SJCRH30 (cell line): ENCODE measurements around the gene PITPNM3. TPM values are rescaled to one million over a fixed set of nuclear protein-coding genes. Genes with fewer than 3 reads are reported as not detected.
A peak's percentile ranks its signal among the peaks of the same experiment; 100 is the strongest.
"Not testable (repeated sequence)": the region's sequence is repeated elsewhere in the genome, so short reads cannot be mapped to it uniquely, and the experiment has no call there.

Experiments used
- DNase-seq, 2 experiments: peaks; one replicate each; pipeline ENCODE4 v3.0.0-alpha.2; 2015 to 2020
- H3K27ac ChIP-seq: fragments of 250-450 bp; sonication (Bioruptor Pico); 2 replicates; pipeline ENCODE4 v1.5.1; 2020; ENCODE audit warnings: mild to moderate bottlenecking, moderate library complexity
- H3K27me3 ChIP-seq: fragments of 250-450 bp; sonication (Bioruptor Pico); 2 replicates; pipeline ENCODE4 v1.5.1; 2020; ENCODE audit warnings: mild to moderate bottlenecking, moderate library complexity
- H3K36me3 ChIP-seq: fragments of 250-450 bp; sonication (Bioruptor Pico); 2 replicates; pipeline ENCODE4 v1.5.1; 2020; ENCODE audit warnings: mild to moderate bottlenecking, moderate library complexity
- H3K4me1 ChIP-seq: fragments of 250-450 bp; sonication (Bioruptor Pico); 2 replicates; pipeline ENCODE4 v1.5.1; 2020; ENCODE audit warnings: mild to moderate bottlenecking, moderate library complexity
- H3K4me3 ChIP-seq: fragments of 250-450 bp; sonication (Bioruptor Pico); 2 replicates; pipeline ENCODE4 v1.5.1; 2020; ENCODE audit warnings: mild to moderate bottlenecking, moderate library complexity
- H3K9me3 ChIP-seq: fragments of 250-450 bp; sonication (Bioruptor Pico); replicated peaks from 2 replicates; pipeline ENCODE4 v1.5.1; 2020; ENCODE audit warnings: mild to moderate bottlenecking, moderate library complexity
- total RNA-seq: library from RNA; depleted of rRNA; stranded (reverse); fragments of >200 nt; shearing (Covaris generic); gene quantifications from 2 replicates; pipeline ENCODE4 v1.2.3, GENCODE V29; 2014; rRNA removed

The PITPNM3 gene
- total RNA-seq, result 39.2 and 39.7 TPM in 2 replicates

GRCh38 chr17:6556121-6557039 lies at the start of gene PITPNM3:
TSS of gene PITPNM3 (minus strand) at chr17:6556555. CDS start at chr17:6556406, 149 bp downstream.
- no peaks in the 10 kb centered on the region for H3K36me3 ChIP-seq
- H3K4me1 ChIP-seq, result peaks cover 17% of the 10 kb centered on the region
- peak; percentile 39 to 54 for DNase-seq
- no peaks in the 10 kb centered on the region for H3K9me3 ChIP-seq
- H3K27me3 ChIP-seq, result no peaks in the 10 kb centered on the region
- H3K4me3 ChIP-seq, result peak within 1 kb of the TSS; percentile 84
- peak within 1 kb of the TSS; percentile 100 for H3K27ac ChIP-seq

- peaks cover 12% of the 10 kb centered on the region for H3K36me3 ChIP-seq
- no peaks in the 10 kb centered on the region for H3K4me1 ChIP-seq
- no peak overlapping the region for H3K4me3 ChIP-seq
- no peaks in the 10 kb centered on the region for H3K27me3 ChIP-seq
- H3K27ac ChIP-seq, result no peak overlapping the region
- no peak for DNase-seq
- H3K9me3 ChIP-seq, result no peaks in the 10 kb centered on the region
Measured at GRCh38 chr17:6605142-6605541, 48.8 kb upstream of the PITPNM3 start.

- DNase-seq, result peak; percentile 19 to 45
- H3K4me1 ChIP-seq, result no peaks in the 10 kb centered on the region
- no peaks in the 10 kb centered on the region for H3K27me3 ChIP-seq
- peaks cover 8% of the 10 kb centered on the region for H3K36me3 ChIP-seq
- no peaks in the 10 kb centered on the region for H3K9me3 ChIP-seq
- no peak overlapping the region for H3K27ac ChIP-seq
- no peak overlapping the region for H3K4me3 ChIP-seq
Measured at GRCh38 chr17:6603744-6604325, 47.5 kb upstream of the PITPNM3 start.

- H3K36me3 ChIP-seq, result peaks cover 3% of the 10 kb centered on the region
- no peak overlapping the region for H3K27ac ChIP-seq
- no peaks in the 10 kb centered on the region for H3K27me3 ChIP-seq
Measured at GRCh38 chr17:6602141-6602540, 45.8 kb upstream of the PITPNM3 start.

GRCh38 chr17:6599364-6599763 lies 43.0 kb upstream of the PITPNM3 start:
- Histone ChIP-seq H3K27me3 (no peaks in the 10 kb centered on the region), H3K9me3 (no peaks in the 10 kb centered on the region), H3K4me1 (peaks cover 14% of the 10 kb centered on the region), H3K27ac (no peak overlapping the region), H3K4me3 (no peak overlapping the region), H3K36me3 (peaks cover 9% of the 10 kb centered on the region)
- no peak for DNase-seq

More at GRCh38 chr17:6602141-6602540, 45.8 kb upstream of the PITPNM3 start:
- H3K9me3 ChIP-seq, result no peaks in the 10 kb centered on the region
- H3K4me1 ChIP-seq, result no peaks in the 10 kb centered on the region; the same call in 1 of the 2 replicates
- no peak overlapping the region for H3K4me3 ChIP-seq
- no peak for DNase-seq

- Histone ChIP-seq H3K36me3 (peaks cover 11% of the 10 kb centered on the region), H3K4me3 (no peak overlapping the region), H3K4me1 (peaks cover 14% of the 10 kb centered on the region), H3K27ac (no peak overlapping the region), H3K27me3 (no peaks in the 10 kb centered on the region), H3K9me3 (no peaks in the 10 kb centered on the region)
- no peak for DNase-seq
Measured at GRCh38 chr17:6597727-6598126, 41.4 kb upstream of the PITPNM3 start.

- peaks cover 14% of the 10 kb centered on the region for H3K4me1 ChIP-seq
- no peaks in the 10 kb centered on the region for H3K9me3 ChIP-seq
- no peak overlapping the region for H3K4me3 ChIP-seq
- no peak for DNase-seq
- H3K27ac ChIP-seq, result peak overlapping the region; percentile 4; the same call in 1 of the 2 replicates
- no peaks in the 10 kb centered on the region for H3K27me3 ChIP-seq
- peaks cover 11% of the 10 kb centered on the region for H3K36me3 ChIP-seq
Measured at GRCh38 chr17:6596941-6597340, 40.6 kb upstream of the PITPNM3 start.

- H3K4me3 ChIP-seq, result no peak overlapping the region
- peak in 1 of 2 experiments; percentile 11 for DNase-seq
- H3K9me3 ChIP-seq, result no peaks in the 10 kb centered on the region
- H3K27ac ChIP-seq, result peak overlapping the region; percentile 4; the same call in 1 of the 2 replicates
- H3K36me3 ChIP-seq, result peaks cover 11% of the 10 kb centered on the region
- peaks cover 14% of the 10 kb centered on the region for H3K4me1 ChIP-seq
- H3K27me3 ChIP-seq, result no peaks in the 10 kb centered on the region
Measured at GRCh38 chr17:6596511-6596910, 40.2 kb upstream of the PITPNM3 start.

GRCh38 chr17:6596081-6596480 lies 39.7 kb upstream of the PITPNM3 start:
- Histone ChIP-seq H3K9me3 (no peaks in the 10 kb centered on the region), H3K4me1 (peaks cover 14% of the 10 kb centered on the region), H3K36me3 (peaks cover 11% of the 10 kb centered on the region), H3K27me3 (no peaks in the 10 kb centered on the region), H3K4me3 (no peak overlapping the region), H3K27ac (peak overlapping the region; percentile 30)
- peak; percentile 39 to 66 for DNase-seq

GRCh38 chr17:6593371-6593770 lies 37.0 kb upstream of the PITPNM3 start:
- Histone ChIP-seq H3K36me3 (peaks cover 17% of the 10 kb centered on the region), H3K4me1 (peaks cover 14% of the 10 kb centered on the region)
- DNase-seq, H3K27me3 ChIP-seq, H3K4me3 ChIP-seq, H3K9me3 ChIP-seq, H3K27ac ChIP-seq: not testable (repeated sequence)

- H3K4me1 ChIP-seq, result peaks cover 14% of the 10 kb centered on the region
- DNase-seq, result no peak
- H3K27ac ChIP-seq, result no peak overlapping the region
- no peaks in the 10 kb centered on the region for H3K9me3 ChIP-seq
- H3K36me3 ChIP-seq, result peaks cover 18% of the 10 kb centered on the region
- no peak overlapping the region for H3K4me3 ChIP-seq
- no peaks in the 10 kb centered on the region for H3K27me3 ChIP-seq
Measured at GRCh38 chr17:6592173-6592572, 35.8 kb upstream of the PITPNM3 start.

- Histone ChIP-seq H3K36me3 (peaks cover 22% of the 10 kb centered on the region), H3K4me1 (peaks cover 11% of the 10 kb centered on the region), H3K27ac (no peak overlapping the region)
Measured at GRCh38 chr17:6591599-6592158, 35.3 kb upstream of the PITPNM3 start.

GRCh38 chr17:6589266-6589946 lies 33.1 kb upstream of the PITPNM3 start:
- Histone ChIP-seq H3K27me3 (no peaks in the 10 kb centered on the region), H3K27ac (no peak overlapping the region), H3K9me3 (no peaks in the 10 kb centered on the region), H3K4me1 (no peaks in the 10 kb centered on the region), H3K36me3 (peaks cover 34% of the 10 kb centered on the region), H3K4me3 (no peak overlapping the region)
- no peak for DNase-seq

More at GRCh38 chr17:6591599-6592158, 35.3 kb upstream of the PITPNM3 start:
- H3K9me3 ChIP-seq, result no peaks in the 10 kb centered on the region
- no peak for DNase-seq
- no peaks in the 10 kb centered on the region for H3K27me3 ChIP-seq
- no peak overlapping the region for H3K4me3 ChIP-seq

- H3K27me3 ChIP-seq, result no peaks in the 10 kb centered on the region
- no peaks in the 10 kb centered on the region for H3K4me1 ChIP-seq
- no peaks in the 10 kb centered on the region for H3K9me3 ChIP-seq
- no peak overlapping the region for H3K4me3 ChIP-seq
- H3K27ac ChIP-seq, result no peak overlapping the region
- DNase-seq, result no peak
- peaks cover 33% of the 10 kb centered on the region for H3K36me3 ChIP-seq
Measured at GRCh38 chr17:6588165-6588564, 31.8 kb upstream of the PITPNM3 start.
